HG02571 (cell line): ENCODE data around the gene ADAM23.

ENCODE experiments used
- ATAC-seq: cut with Tn5 transposase; IDR thresholded peaks from one replicate; pipeline ENCODE4 v1.9.1; 2021; ENCODE audit warnings: mild to moderate bottlenecking, moderate library complexity; ENCODE audit not compliant: unreplicated experiment

ADAM23 gene

GRCh38 chr2:206561962-206562361, 118.6 kb downstream of the ADAM23 start:
- ATAC-seq: no peak

- no peak for ATAC-seq
Measured at GRCh38 chr2:206562375-206562774, 119.0 kb downstream of the ADAM23 start.

GRCh38 chr2:206563374-206563773, 120.0 kb downstream of the ADAM23 start:
- no peak for ATAC-seq

DNA sequence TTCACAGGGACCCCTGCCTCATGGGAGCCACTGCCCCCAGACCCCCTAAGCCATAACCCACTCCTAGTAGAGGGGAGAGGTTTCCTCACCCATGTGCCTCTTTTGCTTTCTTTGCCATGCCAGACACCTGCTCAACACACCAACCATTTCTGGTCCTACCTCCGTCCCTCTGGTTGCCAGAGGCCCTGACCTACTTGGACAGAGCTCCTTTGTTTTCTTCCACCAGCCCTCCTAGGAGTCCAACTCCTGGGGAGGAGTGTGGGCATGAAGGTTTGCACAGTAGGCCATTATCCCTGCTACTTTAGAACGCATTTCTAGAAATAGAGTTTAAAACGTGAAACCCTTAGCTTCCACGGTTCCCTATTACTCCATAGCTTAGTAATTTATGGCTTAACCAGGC, 122.3 kb downstream of the ADAM23 start:
- no peak for ATAC-seq

DNA sequence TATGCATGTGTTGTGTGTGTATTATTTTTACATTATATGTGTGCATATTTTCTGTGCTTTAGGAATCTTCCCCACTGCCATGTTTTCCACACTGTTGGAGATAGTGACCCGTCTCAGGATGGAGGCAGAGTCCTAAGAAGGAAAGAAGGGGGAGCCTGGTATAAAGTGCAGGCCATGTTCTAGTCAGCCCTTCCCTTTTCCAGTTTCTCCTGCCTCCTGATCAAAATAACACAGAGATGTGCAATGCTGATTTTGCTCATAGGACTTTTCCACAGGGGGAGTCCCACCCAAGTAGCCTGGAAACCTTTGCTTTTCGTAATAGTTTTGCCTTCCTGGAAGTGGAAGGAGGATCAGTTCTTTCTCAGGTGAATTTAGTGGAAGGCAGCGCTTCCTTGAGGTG, 126.1 kb downstream of the ADAM23 start:
- ATAC-seq: no peak

- ATAC-seq: no peak
Measured at GRCh38 chr2:206570199-206570598, 126.9 kb downstream of the ADAM23 start.

DNA sequence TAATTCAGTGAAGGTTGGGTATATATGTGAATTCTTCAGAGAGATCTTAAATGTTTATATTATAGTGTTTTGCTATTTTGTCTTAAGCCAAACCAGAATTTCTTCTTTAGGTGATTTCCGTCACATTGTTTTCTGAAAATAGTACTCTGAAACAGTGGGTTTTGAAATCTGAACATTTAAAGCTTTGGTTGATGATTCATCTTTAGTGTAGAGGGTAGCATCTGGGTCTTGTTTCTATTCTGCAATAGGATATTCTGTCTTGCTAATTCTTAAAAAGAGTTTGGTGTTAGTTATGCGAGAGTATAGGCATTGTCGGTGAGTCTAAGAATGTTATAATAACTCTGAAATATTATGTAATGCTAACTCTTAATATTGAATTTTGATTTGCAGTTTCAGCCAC, 129.4 kb downstream of the ADAM23 start:
- ATAC-seq: no peak

DNA sequence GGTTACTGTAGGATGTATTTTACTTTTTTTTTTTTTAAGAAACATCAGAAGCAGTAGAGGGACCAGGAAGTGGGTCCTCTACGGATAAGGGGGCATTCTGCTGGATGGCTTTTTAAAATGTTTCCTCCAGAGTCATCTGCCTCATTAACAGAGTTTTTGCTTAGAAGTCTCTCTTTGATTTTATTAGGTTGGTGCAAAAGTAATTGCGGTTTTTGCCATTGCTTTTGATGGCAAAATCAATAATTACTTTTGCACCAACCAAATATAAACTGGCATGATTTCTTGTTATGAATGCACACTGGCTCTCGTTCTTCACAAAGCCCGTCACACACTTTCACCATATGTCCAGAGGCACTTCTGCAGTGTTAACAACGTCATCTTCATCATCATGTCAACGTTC, 130.5 kb downstream of the ADAM23 start:
- no peak for ATAC-seq

GRCh38 chr2:206584323-206585116, 141.2 kb downstream of the ADAM23 start:
- ATAC-seq: no peak

DNA sequence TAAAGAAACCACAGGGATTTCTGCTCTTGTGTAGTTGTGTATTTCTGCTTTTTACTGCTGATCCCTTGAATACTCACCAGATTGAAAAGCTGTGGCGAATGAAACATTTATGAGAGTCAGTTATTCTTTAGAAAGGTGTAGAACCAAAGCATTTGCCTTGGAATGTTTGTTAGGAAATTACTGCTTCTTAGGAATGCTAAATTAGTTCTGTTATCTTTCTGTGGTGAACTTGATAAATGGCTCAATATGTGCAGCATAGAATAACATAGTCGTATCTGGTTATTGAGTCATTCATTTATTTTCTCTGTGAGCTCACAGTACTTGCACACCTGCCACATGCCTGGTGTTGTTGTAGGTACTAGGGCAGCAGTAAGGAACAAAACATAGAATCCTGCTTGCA, 142.0 kb downstream of the ADAM23 start:
- no peak for ATAC-seq

DNA sequence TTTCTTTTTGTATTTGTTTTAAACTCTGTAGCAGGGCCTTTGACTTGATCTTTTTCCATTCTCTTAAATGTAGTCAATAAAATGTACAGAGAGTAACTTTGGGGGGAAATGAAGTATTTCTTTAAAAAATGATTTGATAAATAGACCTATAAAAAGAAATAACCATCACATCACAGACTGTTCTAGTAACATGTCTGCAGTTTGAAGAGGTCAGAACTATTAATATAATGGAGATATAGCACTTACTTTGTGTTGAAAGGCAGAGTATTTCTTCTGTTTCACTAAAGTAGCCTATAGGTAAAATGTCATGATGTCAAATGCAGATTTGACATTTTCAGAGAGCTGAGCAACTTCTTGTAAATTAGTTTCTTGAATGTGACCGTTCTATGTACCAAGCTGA, 143.3 kb downstream of the ADAM23 start:
- no peak for ATAC-seq

DNA sequence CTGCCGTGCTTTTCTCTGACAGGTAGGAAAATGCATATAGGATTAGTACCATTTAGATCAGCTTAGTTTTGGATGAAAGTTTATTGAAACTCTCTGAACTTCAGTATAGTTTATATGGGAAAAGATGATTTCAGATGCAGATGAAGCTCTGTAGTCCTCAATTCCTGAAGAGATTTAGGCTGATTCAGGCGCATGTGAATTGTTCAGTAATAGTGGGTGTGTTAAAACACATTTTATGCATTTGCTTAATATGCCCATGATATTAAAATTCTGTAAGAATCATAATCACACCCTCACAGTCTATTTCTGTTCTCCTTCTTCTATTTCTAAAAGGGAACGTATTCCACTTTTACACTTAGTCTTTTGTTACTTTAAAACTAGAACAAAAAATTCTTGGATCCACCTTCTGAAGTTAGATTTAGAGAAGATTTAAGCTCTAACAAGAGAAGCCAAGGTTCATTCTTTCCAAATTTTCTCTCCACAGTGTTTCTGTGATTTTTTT, 154.4 kb downstream of the ADAM23 start:
- no peak for ATAC-seq

DNA sequence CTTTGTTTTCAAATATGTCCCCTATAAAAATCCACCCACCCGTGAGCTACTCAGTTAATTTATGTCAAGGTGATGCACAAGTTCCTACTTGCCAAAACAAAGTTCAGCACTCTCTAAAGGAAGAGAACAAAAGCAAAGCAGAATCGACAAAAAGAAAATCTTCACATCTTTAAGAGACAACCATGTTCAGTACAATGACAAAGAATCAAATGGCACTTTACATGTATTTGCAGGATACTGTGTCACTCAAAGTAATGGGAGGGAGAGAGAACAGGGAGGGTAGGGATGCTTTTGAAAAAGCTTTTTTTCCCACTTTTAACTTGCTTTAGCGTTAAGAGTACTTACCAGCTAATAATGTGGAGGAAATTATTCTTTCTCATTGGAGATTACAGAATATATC, 159.9 kb downstream of the ADAM23 start:
- ATAC-seq: no peak

GRCh38 chr2:206610451-206610850, 167.1 kb downstream of the ADAM23 start:
- no peak for ATAC-seq

DNA sequence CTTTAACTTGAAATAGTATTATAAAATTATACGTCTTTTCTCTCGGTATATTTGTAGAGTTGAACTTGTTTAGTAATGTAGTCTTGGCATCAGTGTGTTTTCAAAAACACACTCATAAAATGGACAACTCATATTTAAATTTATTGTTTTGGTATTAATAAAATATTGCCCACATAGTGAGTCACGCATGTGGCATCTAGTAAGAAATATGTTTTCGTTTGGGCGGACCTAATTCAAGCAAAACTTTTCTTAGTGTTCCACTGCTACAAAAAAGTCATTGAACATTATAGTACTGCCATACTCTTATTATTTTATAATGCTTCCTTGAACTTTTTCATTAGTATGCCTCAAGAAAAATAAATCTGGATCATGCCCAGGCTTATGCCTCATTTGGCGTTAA, 167.9 kb downstream of the ADAM23 start:
- no peak for ATAC-seq

- ATAC-seq: no peak
Measured at GRCh38 chr2:206611736-206612135, 168.4 kb downstream of the ADAM23 start.

DNA sequence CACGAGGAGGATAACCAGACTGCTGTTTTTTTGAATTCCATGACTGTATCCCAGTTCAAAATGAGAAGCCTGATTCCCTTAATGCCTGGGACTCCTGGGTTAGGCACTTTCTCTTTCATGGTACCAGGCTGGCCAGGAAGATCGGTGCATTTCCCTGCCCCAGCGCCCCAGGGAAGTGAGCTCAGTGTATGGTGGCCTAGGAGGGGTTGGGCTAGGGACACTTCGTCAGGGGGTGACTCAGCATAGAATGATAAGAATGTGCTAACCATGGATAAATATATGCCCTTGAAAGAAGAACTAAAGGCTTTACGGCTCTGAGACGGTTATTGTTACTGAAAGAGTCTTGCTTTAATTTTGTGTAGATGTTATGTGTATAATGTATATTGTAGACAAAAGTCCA, 171.5 kb downstream of the ADAM23 start:
- ATAC-seq: no peak

DNA sequence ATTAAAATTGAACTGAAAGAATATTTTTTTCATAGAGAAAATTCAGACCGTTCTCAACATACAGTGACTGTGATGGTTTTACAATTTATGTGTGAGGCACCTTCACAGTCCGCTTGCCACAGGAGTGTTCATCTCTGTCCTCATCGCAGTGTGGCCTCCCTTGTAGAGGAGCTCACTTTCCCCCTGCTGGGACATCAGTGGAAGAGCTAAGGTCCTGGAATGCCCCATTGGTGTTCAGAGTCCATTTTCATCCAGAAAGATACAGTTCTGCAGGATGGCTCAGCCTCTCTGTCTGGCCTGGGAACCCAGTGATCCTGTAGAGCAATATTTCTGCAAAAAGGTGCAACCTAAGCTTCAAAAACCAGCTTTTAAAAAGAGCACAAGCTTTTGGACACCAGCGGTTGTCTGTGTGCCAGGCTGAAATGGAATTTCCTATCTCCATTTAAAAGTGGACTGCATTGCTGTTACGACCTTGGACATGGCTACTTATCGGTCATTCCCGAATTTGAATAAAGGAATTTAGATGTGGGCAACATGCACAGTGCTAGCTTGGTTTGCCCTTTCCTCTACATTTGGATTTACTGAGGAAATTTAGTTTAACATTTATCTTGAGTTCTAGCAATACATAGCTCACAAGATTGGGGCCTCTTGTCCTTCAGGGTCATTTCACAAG, 172.2 kb downstream of the ADAM23 start:
- no peak for ATAC-seq

GRCh38 chr2:206616151-206616550, 172.8 kb downstream of the ADAM23 start:
- no peak for ATAC-seq

- ATAC-seq: no peak
Measured at GRCh38 chr2:206619011-206619410, 175.7 kb downstream of the ADAM23 start.

DNA sequence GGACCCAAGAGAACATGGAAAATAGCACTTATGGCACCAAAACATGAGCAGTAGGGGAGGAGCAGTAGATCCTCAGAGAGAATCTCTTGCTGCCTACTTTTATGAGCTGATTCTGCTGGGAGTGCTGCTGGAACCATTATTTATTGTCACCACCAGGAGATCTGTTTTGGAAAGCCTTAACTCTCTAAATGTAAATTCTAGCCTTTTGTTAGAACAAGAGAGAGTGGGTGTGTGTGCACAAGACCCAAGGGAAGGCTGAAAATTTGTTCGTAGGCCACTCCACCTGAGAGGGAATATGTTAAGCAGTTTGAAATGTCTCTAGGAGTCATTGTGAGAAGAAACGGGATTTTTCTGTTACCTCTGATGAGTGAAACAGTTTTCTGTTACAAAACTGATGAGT, 182.8 kb downstream of the ADAM23 start:
- no peak for ATAC-seq

GRCh38 chr2:206627632-206628031, 184.3 kb downstream of the ADAM23 start:
- ATAC-seq: no peak
